ENCODE measurements around the gene CAP2.
"Not testable (repeated sequence)": the region's sequence is repeated elsewhere in the genome, so short reads cannot be mapped to it uniquely, and the experiment has no call there.

CAP2 gene

DNA sequence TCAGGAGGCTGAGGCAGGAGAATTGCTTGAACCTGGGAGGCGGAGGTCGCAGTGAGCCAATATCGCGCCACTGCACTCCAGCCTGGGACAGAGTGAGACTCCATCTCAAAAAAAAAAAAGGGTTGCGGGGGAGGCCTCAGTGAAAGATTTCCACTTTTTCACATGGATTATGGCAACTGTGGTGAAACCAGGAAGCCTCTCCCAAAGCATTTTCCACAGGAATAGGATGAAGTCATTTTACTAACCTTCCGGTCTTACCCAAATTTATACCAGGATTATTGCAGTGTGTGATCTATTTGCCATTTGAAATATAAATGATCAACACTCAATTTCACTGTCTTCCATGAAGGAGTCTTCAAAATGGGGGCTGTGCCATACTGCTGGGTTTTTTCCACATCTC is 113.1 kb downstream of the CAP2 start:
- DNase-seq, result no peak

DNA sequence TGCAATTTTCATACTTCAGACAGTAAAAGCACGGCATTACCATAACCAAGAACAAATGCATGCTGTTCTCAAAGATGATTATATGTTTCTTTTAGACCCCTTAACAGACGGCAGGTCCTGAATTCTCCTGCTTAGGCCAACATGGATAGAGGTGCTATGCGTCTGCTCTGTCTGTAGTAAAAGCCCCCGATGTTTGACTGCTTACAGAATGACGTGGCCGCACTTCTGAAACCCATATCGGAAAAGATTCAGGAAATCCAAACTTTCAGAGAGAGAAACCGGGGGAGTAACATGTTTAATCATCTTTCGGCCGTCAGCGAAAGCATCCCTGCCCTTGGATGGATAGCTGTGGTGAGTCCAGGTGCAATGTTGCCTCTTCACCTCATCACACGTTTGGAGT is 113.6 kb downstream of the CAP2 start:
- no peak for DNase-seq

DNA sequence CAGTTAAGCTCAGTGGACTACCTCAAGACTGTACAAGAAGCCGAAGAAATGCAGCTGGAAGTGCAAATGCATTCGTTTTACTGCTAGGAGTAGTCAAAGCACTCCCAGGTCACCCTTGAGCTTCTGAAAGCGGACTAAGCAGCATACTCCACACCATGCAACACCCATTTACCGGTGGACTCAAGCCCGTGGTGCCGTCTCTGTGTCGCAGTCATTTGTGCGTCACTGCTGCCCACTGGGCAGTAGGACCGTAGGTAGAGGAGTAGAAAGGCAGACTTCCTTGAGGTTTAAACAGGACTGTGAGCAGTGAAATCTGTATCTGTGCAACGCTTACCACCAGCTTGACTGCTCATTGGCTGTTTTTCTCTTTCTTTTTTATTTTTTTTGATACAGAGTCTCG is 117.7 kb downstream of the CAP2 start:
- DNase-seq, result no peak

DNA sequence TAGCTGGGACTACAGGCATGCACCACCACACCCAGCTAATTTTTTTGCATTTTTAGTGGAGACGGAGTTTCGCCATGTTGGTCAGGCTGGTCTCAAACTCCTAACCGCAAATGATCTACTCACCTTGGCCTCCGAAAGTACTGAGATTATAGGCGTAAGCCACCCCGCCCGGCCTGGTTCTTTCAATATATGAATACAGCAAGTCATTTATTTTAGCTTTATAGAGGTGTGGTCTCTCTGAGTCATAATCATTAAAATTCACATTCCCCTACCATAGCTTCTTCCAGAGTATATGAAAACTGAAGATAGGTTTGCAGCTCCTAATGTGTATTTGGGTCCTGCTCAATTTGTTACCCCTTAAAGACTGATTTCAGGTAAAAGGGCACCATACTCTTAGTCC is 118.2 kb downstream of the CAP2 start:
- DNase-seq, result no peak

DNA sequence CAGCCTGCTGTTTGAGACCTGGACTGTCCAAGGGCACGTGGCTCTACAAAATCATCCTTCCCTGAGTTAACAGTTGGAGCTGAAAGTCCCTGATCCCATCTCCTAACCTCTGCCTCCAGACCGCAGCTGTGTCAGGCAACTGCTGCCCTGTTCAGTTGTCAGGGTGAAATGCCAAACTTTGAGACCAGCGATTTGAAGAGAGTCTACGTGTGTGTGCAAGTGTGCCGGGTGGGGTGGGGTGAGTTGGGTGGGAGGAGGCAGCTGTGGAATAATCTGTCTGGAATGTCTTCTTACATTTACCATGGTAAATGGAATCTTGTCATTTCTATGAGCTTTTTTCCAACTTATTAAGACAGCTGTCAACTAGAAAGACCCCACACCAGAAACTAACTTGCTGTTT is 125.7 kb downstream of the CAP2 start:
- no peak for DNase-seq

DNA sequence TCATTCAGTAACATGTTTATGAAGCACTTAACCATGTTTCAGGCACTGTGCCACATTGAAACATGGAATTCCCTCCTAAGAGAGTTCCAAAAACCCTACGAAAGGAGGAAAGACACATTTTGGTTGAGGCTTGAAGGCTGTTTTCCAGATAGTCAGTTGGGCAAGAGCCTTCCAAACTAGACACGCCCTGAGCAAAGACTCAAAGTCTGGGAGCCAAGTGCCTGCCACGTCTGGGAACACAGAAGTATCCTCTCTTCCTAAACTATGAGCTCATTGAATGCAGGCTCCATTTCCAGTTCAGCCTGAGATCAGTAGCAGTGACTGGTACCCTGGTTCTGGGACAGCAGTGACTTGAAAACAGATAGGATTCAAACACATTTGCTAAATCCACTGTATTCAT is 132.2 kb downstream of the CAP2 start:
- no peak for DNase-seq

DNA sequence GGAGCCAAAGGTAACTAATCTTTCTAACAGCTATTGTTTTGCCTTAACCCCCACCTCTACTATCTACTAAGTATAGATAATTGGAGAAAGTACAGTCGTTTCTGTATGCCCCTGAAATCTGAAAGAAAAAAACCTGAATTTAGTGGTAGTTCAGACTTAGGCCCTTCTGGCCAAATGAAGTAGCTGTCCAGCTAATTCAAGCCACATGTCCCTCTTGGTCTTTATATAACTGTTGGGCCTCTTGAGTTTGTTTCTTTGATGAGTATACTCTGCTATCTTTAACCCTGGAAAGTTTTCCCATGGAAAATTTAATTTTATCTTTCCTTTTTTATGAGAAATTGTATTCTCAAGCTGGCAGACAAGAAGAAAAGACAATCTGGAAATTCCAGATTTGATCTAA is 133.7 kb downstream of the CAP2 start:
- DNase-seq, result no peak

DNA sequence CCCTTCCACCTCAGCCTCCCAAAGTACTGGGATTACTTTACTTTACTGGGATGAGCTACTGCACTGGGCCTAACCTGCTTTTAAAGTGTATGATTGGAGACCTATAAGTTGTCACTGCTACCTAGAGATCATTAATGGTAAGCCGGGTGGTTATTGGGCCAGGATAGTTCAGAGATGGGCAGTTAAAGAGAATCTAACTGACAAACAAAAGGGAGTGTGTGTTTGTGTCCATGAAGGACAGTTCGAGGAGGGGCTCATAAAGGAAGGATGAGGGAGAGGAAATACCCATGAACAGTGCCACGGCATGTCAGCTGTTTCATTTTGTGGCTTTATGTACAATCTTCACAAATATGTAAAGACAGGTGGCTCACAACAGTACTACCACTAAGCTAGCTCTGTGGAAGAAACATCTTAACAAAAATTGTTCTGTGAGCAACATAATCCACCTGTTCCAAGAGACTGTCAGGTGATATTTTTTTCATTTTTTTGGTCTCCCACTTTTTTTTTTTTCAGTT is 137.0 kb downstream of the CAP2 start:
- DNase-seq, result no peak

DNA sequence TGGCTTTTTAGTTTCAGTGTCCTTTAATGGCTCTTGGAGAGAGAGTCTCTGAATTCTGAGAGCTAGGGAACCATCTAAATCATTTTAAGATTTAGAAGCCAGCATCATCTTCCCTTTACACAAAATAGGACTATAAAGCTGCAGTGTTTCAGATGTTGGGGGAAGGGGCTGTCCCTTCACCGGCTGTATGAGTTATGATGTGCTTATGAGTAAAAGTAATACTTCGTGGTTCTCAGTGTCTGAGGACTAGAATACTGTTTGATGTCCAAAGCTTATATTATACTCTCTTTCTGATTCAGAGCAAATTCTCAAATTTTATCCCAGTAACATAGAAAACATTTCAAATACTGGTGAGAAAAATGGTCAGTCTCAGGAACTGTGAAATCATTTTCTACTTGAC is 143.2 kb downstream of the CAP2 start:
- DNase-seq, result no peak

DNA sequence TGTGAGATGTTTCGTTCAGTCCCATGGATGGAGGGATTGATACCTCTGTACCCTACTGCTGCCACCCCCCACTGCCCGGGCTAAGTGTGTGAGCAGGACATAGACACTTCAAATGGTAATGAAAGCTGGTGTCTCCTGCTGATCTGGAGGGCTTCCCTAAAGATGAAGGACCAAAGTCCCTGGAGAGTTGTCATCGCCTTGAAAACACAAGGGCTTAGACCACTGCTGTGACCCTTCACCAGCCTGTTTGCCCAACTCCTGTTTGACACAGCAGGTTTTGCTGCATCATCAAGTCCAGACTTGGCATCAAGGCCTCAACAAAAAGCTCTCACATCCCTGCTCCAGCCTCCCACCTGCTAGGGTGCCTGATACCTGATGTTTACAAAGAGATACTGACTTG is 148.8 kb downstream of the CAP2 start:
- no peak for DNase-seq

DNA sequence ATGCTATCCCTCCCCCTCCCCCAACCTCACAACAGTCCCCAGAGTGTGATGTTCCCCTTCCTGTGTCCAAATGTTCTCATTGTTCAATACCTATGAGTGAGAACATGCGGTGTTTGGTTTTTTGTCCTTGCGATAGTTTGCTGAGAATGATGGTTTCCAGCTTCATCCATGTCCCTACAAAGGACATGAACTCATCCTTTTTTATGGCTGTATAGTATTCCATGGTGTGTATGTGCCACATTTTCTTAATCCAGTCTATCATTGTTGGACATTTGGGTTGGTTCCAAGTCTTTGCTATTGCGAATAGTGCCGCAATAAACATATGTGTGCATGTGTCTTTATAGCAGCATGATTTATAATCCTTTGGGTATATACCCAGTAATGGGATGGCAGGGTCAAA is 152.3 kb downstream of the CAP2 start:
- not testable (repeated sequence) for DNase-seq

DNA sequence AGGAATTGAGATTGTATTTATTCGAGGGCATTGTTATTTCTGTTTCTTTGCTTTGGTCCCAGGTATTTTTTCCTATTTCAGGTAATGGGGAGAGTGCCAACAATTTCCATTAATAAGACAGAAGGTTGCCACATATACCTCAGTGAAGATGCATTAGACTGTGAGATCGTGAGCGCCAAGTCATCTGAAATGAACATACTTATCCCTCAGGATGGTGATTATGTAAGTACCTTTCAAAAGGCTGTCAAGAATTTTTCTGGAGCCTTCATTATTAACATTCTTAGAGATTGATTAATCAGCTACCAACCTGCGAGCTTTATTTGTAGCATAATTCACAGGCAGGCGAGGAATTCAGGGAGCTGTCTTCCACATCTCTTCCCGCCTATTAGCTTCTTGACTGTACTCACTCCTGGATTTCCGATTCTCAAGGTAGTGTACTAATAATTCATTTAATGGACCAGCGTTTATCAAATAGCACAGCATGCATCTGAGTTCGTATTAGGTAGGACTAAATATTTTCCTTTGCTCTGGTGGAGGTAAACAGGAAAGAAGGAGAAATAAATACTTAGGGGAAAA is 158.1 kb downstream of the CAP2 start:
- no peak for DNase-seq

DNA sequence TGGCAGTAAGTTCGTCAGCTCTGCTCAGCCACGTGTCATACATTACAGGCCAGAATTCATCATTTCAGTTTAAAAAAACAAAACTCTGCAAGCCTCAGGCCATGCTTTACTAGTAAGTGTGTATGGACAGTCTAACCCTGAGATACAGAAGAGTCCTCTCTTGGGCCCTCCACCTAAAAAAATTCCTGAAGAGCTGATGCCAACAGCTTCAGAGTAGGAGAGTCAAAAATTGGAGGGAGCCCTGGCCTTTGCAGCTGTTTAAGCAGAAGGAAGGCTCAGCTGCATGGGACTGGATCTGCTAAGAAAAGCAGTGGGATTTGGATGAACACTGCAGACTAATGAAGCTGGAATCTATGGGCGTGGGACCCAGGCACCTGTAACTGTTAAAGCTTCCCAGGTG is 159.5 kb downstream of the CAP2 start:
- DNase-seq, result no peak

DNA sequence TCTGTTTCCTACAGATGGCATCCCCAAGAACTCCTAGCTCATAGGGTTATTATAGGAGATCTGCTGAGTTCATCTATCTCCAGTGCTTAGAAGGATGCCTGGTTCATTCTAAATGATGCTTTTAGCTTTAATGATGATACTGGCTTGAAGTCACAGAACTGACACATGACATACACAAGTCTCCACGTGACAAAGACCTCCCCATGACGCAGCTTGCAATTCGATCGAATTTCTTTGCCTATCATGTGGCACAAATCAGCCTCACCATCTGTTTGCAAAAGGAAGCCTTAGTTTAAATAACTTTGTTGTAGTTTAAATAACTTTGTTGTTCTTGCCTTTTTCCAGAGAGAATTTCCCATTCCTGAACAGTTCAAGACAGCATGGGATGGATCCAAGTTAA is 162.6 kb downstream of the CAP2 start:
- no peak for DNase-seq

DNA sequence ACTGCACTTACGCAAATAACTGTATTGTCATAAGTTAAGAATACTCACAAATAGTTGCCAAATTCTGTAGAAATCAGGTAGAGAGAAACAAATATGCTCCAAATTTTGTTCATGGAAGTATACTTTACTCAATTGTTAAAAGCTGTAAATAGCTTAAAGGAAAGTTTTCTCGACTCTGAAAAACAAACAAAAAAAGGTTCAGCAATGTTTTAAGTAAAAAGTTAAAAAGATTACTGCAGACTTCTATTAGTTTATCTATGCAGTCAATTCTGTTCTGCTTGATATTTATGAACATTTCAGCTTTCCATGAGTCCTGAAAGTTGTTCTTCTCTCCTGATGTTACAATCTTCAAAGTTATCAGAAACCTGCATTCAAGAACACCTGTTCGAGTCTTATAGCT is 169.2 kb downstream of the CAP2 start:
- no peak for DNase-seq

DNA sequence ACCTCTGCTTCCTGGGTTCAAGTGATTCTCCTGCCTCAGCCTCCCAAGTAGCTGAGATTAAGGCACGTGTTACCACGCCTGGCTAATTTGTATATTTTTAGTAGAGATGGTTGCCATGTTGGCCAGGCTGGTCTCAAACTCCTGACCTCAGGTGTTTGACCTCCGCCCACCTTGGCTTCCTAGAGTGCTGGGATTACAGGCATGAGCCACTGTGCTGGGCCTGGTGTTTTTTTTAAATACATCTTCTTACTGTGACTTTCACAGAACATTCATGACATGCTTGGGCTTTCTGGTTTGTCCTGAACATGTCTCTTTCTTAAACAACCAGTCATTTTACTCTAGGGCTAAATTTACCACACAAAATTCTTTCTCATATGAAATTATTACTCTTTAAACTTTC is 172.0 kb downstream of the CAP2 start:
- no peak for DNase-seq

DNA sequence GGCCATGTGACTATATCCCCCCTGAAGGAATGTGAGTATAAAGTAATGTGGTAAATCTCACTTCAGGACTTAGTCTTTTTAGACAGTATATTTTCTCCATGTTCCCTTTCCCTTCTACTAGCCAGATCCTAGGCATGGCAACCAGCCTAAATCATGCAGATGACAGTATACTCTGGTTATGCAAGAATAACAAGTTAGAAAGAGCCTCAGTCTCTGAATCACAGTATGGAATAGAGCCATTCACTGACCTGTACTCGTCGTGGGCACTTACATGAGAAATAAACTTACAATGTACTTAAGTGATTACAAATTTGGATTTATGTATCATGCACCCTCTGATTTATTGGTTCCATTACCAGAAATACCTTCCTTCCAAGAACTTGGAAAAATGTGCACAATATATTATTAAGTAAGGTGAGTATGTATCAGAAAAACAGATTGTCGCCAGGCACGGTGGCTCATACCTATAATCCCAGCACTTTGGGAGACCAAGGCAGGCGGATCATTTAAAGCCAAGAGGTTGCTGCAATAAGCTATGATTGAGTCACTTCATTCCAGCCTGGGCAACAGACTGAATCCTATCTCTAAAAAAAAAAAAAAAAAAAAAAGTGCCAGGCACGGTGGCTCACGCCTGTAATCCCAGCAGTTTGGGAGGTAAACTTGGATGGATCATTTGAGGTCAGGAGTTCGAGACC is 181.6 kb downstream of the CAP2 start:
- DNase-seq, result no peak

DNA sequence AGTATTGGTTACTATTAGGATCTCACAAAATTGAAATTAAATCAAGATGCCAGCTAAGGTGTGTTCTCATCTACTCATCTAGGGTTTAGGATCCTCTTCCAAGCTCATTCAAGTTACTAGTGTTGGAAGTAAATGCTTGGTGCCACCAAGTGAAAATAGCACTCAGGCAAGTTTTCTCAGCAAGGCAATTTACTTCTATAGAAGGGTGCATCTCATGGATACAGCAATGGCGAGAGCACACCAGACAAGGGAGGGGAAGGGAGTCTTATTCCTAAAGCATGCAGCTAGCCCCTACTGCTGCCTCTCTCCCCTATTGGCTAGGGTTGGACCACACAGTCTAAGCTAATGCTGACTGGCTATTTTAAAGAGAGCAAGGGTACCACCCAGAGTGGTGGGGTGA is 183.7 kb downstream of the CAP2 start:
- no peak for DNase-seq

DNA sequence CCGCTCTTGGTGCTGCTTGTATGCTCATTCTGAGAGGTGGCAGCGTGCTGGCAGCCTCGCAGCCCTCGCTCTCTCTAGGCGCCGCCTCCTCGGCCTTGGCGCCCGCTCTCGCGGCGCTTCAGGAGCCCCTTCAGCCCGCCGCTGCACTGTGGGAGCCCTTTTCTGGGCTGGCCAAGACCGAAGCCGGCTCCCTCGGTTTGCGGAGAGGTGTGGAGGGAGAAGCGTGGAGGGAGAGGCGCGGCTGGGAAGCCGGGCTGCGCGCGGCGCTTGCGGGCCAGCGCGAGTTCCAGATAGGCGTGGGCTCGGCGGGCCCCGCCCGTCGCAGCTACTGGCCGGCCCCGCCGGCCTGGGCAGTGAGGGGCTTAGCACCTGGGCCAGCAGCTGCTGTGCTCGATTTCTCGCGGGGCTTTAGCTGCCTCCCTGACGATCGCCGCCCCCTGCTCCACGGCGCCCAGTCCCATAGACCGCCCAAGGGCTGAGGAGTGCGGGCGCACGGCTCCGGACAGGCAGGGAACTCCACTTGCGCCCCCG is 187.2 kb downstream of the CAP2 start:
- no peak for DNase-seq

DNA sequence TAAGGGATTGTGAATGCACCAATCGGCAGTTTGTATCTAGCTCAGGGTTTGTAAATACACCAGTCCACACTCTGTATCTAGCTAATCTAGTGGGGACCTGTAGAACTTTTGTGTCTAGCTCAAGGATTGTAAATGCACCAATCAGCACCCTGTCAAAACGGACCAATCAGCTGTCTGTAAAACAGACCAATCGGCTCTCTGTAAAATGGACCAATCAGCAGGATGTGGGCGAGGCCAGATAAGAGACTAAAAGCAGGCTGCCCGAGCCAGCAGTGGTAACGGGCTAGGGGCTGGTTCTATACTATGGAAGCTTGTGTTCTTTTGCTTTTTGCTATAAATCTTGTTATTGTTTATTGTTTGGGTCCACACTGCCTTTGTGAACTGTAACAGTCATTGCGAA is 187.9 kb downstream of the CAP2 start:
- DNase-seq, result not testable (repeated sequence)

DNA sequence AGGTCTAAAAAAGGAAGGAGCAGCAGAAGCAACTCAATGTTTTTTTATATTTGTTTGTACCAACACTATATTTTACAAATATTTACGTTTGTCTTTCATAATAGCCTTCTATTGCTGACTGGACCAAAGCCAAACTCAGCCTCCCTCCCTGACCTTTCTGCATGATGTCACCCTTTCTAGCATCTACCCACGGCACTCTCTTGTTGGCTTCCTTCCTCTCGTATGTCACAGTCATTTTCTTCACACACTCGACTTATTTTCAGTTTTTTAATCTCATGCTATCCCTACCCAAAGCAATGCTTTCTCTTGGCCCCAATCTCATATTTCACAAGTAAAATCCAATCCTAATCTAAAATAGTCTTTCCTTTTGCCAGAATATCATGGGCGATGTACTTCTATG is 190.4 kb downstream of the CAP2 start:
- DNase-seq, result no peak

DNA sequence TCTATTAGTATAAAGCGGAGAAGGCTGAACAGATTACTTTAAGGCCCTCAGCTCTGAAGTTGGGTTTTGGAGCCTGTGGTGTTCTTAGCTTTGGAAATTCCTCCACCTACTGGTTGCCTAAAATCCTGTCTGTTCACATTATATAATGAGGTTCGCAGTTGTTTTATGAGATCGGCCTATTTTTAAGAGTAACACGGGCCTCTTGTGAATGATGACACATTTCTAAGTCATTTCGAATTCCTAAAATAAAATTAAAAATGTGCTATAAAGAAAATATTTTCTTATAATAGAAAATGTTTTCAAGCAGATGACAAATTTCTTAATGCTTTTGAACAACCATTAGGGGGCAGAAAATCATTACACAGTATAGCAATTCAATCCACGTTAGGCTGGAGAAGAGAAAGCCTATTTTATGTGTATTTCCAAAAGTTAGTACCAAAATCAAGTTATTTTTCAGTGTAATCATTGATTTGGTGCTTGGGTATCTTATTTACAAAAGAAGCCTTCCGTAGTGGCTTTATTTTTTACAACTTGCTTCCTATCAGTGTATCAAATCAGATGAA is 190.9 kb downstream of the CAP2 start:
- DNase-seq, result no peak

DNA sequence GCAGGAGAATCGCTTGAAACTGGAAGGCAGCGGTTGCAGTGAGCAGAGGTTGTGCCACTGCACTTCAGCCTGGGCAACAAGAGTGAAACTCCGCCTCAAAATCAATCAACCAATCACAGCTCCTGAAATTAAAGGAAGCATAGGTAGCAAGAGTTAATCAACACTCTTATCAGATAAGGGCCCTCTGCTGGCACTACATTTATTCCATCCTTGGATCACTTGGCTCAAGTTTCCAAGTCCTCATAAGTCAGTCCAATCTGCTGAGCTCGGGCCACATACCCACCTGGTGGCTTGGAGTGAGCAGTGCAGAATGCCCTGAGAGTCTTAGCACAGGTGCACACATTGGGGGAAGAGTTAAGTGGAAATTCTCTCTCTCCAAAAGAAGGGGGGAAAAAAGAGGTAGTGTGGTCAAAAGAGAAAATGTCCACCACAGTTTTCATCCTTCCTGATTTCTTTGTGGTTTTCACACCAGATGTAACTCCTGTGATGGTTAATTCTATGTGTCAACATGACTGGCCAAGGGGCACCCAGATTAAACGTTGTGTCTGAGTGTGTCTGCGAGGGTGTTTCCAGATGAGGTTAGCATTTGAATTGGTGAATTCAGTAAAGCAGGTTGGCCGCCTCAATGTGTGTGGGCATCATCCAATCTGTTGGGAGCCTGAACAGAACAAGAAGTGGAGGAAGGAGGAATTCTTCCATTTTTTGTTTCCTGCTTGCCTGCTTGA is 192.5 kb downstream of the CAP2 start:
- DNase-seq, result no peak

DNA sequence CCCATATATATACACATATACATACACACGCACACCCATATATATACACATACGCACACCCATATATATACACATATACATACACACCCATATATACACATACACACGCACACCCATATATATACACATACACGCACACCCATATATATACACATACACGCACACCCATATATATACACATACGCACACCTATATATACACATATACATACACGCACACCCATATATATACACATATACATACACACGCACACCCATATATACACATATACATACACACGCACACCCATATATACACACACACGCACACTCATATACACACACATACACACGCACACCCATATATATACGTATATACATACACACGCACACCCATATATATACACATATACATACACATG is 193.2 kb downstream of the CAP2 start:
- DNase-seq, result not testable (repeated sequence)
